ENCODE results near the gene GSK3B.
A peak's percentile ranks its signal among the peaks of the same experiment; 100 is the strongest.

The GSK3B gene

GRCh38 chr3:120093911-120094775 is at the start of gene GSK3B:
TSS of gene GSK3B (minus strand) at chr3:120094447. CDS start at chr3:120093434, 1,013 bp downstream.
- TF ChIP-seq GLIS3 (CRISPR knock-in tag; IDR thresholded peaks at IDR 0.05) (0 out of 2 replicates have a peak, but pooled peaks have one; percentile 55), ARNTL (CRISPR knock-in tag; IDR thresholded peaks at IDR 0.05; ENCODE audit: borderline replicate concordance, low read depth) (no peak), ISL1 (CRISPR knock-in tag; IDR thresholded peaks at IDR 0.05) (no peak), BACH2 (CRISPR knock-in tag; IDR thresholded peaks at IDR 0.05; ENCODE audit: borderline replicate concordance) (no peak), PPARA (CRISPR knock-in tag; IDR thresholded peaks at IDR 0.05; ENCODE audit: borderline replicate concordance) (no peak), OSR1 (CRISPR knock-in tag; IDR thresholded peaks at IDR 0.05) (no peak), ZNF70 (CRISPR knock-in tag; IDR thresholded peaks at IDR 0.05) (no peak), TSHZ2 (CRISPR knock-in tag; IDR thresholded peaks at IDR 0.05) (no peak), ZFP3 (CRISPR knock-in tag; IDR thresholded peaks at IDR 0.05) (no peak)
- peak; percentile 73 for ATAC-seq

GRCh38 chr3:120143676-120144075 is 49.4 kb upstream of the GSK3B start:
- TF ChIP-seq CSRNP3 (CRISPR knock-in tag; IDR thresholded peaks at IDR 0.05) (no peak), BACH2 (CRISPR knock-in tag; IDR thresholded peaks at IDR 0.05; ENCODE audit: borderline replicate concordance) (no peak), TCF4 (CRISPR knock-in tag; IDR thresholded peaks at IDR 0.05; ENCODE audit: borderline replicate concordance) (no peak), TSHZ2 (CRISPR knock-in tag; IDR thresholded peaks at IDR 0.05) (no peak), OSR1 (CRISPR knock-in tag; IDR thresholded peaks at IDR 0.05) (no peak), SNAI2 (CRISPR knock-in tag; IDR thresholded peaks at IDR 0.05) (no peak), ISL1 (CRISPR knock-in tag; IDR thresholded peaks at IDR 0.05) (no peak), ESRRG (CRISPR knock-in tag; IDR thresholded peaks at IDR 0.05) (no peak), GLIS3 (CRISPR knock-in tag; IDR thresholded peaks at IDR 0.05) (no peak), PPARA (CRISPR knock-in tag; IDR thresholded peaks at IDR 0.05; ENCODE audit: borderline replicate concordance) (no peak), ZNF565 (CRISPR knock-in tag; conservative IDR thresholded peaks at IDR 0.05; ENCODE audit: low read depth) (no peak), ZFP3 (CRISPR knock-in tag; IDR thresholded peaks at IDR 0.05) (no peak), ZNF8 (CRISPR knock-in tag; IDR thresholded peaks at IDR 0.05) (no peak), ZC3H10 (CRISPR knock-in tag; IDR thresholded peaks at IDR 0.05) (no peak), PATZ1 (CRISPR knock-in tag; IDR thresholded peaks at IDR 0.05; ENCODE audit: borderline replicate concordance) (no peak)
- no peak for ATAC-seq

- ATAC-seq = no peak
- TF ChIP-seq ESRRG (CRISPR knock-in tag; IDR thresholded peaks at IDR 0.05) = no peak
- TF ChIP-seq PPARA (CRISPR knock-in tag; IDR thresholded peaks at IDR 0.05; ENCODE audit: borderline replicate concordance) = no peak
- no peak for TF ChIP-seq ZFP30 (CRISPR knock-in tag; IDR thresholded peaks at IDR 0.05)
- no peak for TF ChIP-seq CREB5 (CRISPR knock-in tag; IDR thresholded peaks at IDR 0.05; ENCODE audit: low read depth)
- no peak for TF ChIP-seq TCF4 (CRISPR knock-in tag; IDR thresholded peaks at IDR 0.05; ENCODE audit: borderline replicate concordance)
- TF ChIP-seq PATZ1 (CRISPR knock-in tag; IDR thresholded peaks at IDR 0.05; ENCODE audit: borderline replicate concordance) = no peak
- TF ChIP-seq ZFP3 (CRISPR knock-in tag; IDR thresholded peaks at IDR 0.05) = no peak
- TF ChIP-seq ZNF8 (CRISPR knock-in tag; IDR thresholded peaks at IDR 0.05) = no peak
- no peak for TF ChIP-seq POU6F1 (CRISPR knock-in tag; IDR thresholded peaks at IDR 0.05; ENCODE audit: borderline replicate concordance, low read depth)
- TF ChIP-seq SNAI2 (CRISPR knock-in tag; IDR thresholded peaks at IDR 0.05) = no peak
- no peak for TF ChIP-seq ISL1 (CRISPR knock-in tag; IDR thresholded peaks at IDR 0.05)
- no peak for TF ChIP-seq CSDC2 (CRISPR knock-in tag; IDR thresholded peaks at IDR 0.05)
Observed at GRCh38 chr3:120142236-120142635, 48.0 kb upstream of the GSK3B start.
